NCI-H1105 treated with DMSO at 0.1 percent for 48 hours (cell line): ENCODE results near the gene RSPH1.
"Not testable (repeated sequence)": the region's sequence is repeated elsewhere in the genome, so short reads cannot be mapped to it uniquely, and the experiment has no call there.

Experiments
- DNase-seq: peaks from one replicate; lab custom pipeline; 2025; lab: John Stamatoyannopoulos, UW

Gene RSPH1

DNA sequence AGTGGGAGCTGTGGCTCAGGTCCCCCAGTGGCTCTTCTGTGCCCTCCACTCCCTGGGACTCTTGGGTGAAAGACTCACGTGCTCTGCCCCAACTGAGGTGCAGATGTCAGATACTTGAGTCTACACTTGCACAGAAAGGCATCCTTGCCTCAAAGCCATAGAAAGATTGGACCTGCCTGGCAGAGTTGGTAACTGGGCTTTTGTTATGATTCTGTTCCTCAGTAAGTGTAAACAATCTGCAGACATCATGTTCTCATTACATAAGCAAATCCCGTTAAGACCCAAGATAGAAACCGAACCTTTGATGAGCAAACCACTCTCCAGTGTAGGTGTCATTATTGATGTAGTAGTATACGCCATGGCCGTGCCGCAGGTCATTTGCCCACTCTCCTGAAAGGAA is 10.0 kb downstream of the RSPH1 start:
- no peak for DNase-seq

DNA sequence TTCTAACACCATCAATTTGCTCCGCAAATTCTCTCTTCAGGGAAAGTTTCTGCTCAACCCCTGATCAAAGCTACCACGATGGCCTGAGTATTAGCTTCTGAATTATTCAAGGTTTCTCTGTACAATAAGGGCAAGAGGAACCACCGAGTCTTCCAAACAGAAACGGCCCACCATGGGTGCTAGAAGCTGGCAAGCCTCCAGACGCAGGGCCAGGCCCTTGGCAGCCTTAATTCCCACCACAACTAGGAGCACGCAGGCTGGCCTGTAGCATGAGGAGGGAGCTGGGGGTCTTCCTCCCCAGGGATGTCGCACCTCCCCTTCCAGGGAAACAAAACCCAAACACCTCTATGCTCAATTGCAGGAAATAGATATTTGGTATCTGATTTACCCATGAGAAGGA is 11.1 kb downstream of the RSPH1 start:
- DNase-seq = no peak

GRCh38 chr21:42481169-42481568 is 14.9 kb downstream of the RSPH1 start:
- DNase-seq = no peak

- no peak for DNase-seq
Measured at GRCh38 chr21:42480736-42481135, 15.3 kb downstream of the RSPH1 start.

- DNase-seq = no peak
Measured at GRCh38 chr21:42479582-42479981, 16.4 kb downstream of the RSPH1 start.

- no peak for DNase-seq
Measured at GRCh38 chr21:42478504-42478903, 17.5 kb downstream of the RSPH1 start.

GRCh38 chr21:42476388-42477331 is 19.4 kb downstream of the RSPH1 start:
- DNase-seq = no peak

- DNase-seq = no peak
Measured at GRCh38 chr21:42475526-42476387, 20.3 kb downstream of the RSPH1 start.

GRCh38 chr21:42475036-42475435 is 21.0 kb downstream of the RSPH1 start:
- no peak for DNase-seq

GRCh38 chr21:42474043-42474831 is 21.8 kb downstream of the RSPH1 start:
- no peak for DNase-seq

GRCh38 chr21:42473498-42474042 is 22.5 kb downstream of the RSPH1 start:
- no peak for DNase-seq

DNA sequence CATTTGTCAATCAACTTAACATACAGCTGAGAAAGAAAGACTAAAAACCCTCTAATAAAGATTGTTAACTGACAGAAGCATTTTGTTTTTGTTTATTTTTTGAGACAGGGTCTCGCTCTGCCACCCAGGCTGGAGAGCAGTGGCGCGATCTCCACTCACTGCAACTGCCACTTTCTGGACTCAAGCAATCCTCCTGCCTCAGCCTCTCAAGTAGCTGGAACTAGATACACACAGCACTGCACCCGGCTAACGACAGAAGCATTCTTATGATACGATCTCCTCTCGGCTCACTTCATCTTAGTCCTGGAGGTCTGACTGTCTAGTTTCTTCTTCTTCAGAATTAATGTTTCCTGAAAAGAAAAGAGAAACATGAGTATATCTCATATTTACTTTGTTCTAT is 23.5 kb downstream of the RSPH1 start:
- no peak for DNase-seq

DNA sequence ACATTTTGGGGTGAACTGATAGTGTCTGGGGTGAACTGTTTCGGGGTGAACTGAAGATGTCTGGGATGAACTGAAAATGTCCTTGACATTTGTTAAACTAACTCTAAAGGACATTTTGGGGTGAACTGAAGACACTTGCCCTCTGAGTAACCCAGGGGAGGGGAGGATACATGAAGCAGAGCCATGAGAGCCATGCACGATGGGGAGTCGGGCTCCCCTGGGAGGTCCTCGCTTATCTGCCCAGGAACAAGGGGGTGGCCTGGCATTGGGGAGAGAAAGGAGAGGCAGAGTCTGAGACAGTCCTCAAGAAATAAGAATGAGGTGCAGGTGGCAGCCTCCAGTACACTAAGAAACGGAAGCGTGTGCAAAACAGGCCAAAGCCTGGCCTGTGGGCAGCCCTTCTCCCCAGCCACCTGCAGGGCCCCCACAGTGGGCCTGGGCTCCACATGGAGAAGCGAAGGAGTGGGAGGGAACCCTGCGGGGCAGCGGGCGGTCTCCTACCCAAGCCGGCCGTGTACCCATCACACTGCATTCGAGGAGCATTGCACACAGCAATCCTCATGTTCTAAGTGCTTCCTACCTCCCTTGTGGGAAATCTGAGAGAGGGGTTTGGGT is 24.2 kb downstream of the RSPH1 start:
- DNase-seq = no peak

DNA sequence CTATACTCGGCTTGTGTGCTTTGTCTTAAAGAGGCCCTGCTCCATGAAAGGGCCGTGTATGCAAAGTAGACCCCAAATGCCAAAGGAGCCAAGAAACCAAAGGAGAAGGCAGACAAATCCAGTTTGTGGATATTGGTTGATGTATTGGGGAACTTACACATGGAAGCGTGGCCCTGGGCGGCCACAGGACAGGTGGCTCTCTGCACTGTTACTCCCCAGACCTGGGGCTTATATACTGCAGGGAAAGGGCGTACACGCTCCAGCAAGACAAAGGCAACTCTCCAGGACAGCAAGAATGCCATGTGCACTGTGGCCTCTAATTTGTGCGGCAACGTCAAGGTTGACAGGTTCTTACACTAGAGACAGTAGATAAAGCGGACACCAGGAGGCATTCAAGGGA is 24.8 kb downstream of the RSPH1 start:
- DNase-seq = no peak

- DNase-seq = not testable (repeated sequence)
Measured at GRCh38 chr21:42469726-42470125, 26.3 kb downstream of the RSPH1 start.

- DNase-seq = no peak
Measured at GRCh38 chr21:42469272-42469671, 26.8 kb downstream of the RSPH1 start.

- no peak for DNase-seq
Measured at GRCh38 chr21:42468491-42469131, 27.4 kb downstream of the RSPH1 start.

GRCh38 chr21:42467140-42467983 is 28.7 kb downstream of the RSPH1 start:
- DNase-seq = no peak

GRCh38 chr21:42466700-42467099 is 29.3 kb downstream of the RSPH1 start:
- no peak for DNase-seq

DNA sequence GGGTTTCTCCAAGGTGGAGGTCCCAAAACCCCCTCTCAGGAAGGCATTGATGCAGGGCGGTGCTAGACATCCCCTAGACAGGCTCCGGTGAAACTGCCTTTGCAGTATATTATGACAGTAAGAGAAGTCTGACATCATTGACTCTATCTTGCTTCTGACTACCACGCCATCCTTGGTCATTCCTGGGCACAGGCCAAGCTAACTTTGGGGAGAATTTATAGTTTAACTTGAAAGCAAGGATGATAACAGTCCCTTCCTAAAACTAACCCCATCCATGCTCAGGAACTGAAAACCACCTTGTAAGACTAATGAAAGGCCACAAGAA is 30.3 kb downstream of the RSPH1 start:
- DNase-seq = no peak
